ENCODE results near the gene CCZ1. TPM values are rescaled to one million over a fixed set of nuclear protein-coding genes. Genes with fewer than 3 reads are reported as not detected.
"Not testable (repeated sequence)": the region's sequence is repeated elsewhere in the genome, so short reads cannot be mapped to it uniquely, and the experiment has no call there.

CCZ1 gene
- total RNA-seq, result 10 to 100 TPM; 47.4 to 56.1 TPM
- 48.0 TPM for polyA plus RNA-seq (ENCODE audit: insufficient read depth, low read depth, low replicate concordance)
- long read RNA-seq, donor 1, transcript CCZ1-201 (15 exons, 1,802 nt), result major isoform, 22 of 31 reads
- long read RNA-seq, donor 1, partial matches to known transcripts, result 5 of 31 reads
- long read RNA-seq, donor 1, other reads (novel, unspliced or antisense), result 0 of 31 reads
- long read RNA-seq, donor 2, transcript CCZ1-201 (15 exons, 1,802 nt), result major isoform, 15 of 20 reads
- long read RNA-seq, donor 2, partial matches to known transcripts, result 5 of 20 reads
- long read RNA-seq, donor 2, other reads (novel, unspliced or antisense), result 0 of 20 reads

DNA sequence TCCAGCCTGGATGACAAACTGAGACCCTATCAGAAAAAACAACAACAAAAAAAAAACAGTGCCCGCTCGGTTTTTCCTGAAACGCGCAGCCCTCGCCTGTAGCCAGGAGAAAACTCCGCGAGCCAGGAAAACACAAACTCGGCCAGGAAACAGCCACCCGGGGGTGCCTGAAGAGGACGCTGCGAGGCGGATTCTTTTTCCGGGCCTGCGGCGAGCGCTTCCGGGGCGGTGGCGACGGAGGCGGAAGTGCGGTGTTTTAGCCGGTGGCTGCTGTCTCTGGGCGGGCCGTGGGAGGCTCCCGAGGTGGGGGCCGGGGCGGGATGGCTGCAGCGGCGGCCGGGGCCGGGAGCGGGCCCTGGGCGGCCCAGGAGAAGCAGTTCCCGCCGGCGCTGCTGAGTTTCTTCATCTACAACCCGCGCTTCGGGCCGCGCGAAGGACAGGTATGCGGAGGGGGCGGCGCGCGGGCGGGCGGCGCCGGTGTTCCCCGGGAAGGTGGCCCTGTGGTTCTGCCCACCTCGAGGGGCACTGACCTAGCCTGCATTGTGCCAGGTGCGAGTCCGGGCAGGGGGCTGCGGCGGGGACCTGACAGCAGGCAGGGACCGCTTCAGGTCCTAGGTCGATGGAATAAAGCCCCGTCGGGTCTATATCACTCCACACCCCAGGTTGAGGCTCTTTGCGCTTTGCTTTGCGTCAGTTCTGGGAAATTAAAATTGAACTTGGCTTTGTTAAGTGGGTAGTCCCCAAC is at the start of gene CCZ1:
Gene CCZ1, plus strand, starts transcription at position 254 of the 745 bp plus-strand sequence. Its CDS starts 67 bp downstream, at position 321.
- peak within 1 kb of the TSS; percentile 51 to 68 for H3K4me3 ChIP-seq
- H3K9me3 ChIP-seq; H3K4me1 ChIP-seq; H3K36me3 ChIP-seq (ENCODE audit: low read depth, missing control alignments); intact Hi-C loops (cut with DNase I; ENCODE audit: low total_unique reads); H3K27me3 ChIP-seq: not testable (repeated sequence)
- H3K27ac ChIP-seq, result peak within 1 kb of the TSS in 1 of 2 donors; percentile 56
- peak; percentile 72 for DNase-seq
- 0% methylated on average over 23 of the region's 64 CpGs; no CpG with 5 or more reads in 1 of the 2 donors for WGBS, 2 donors

DNA sequence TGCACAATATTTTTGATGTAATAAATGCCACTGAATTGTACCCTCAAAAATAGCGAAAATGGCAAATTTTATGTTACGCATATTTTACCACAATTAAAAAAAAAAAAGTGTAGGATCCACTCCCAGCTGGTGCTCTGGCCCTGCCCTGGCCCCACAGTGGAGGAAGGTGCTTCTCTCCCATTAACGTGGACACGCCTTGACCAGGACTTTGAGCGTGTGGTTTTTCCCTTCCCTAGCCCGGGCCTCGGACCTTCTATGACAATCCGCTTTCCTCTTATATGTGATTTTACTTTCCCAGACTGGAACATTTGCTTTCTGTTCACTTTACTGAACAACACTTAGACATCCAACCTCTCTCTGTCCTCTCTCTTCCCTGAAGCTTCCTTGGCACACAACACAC is 47.6 kb upstream of the CCZ1 start:
- no peak for DNase-seq
- H3K9me3 ChIP-seq, result no peaks in the 10 kb centered on the region
- H3K27me3 ChIP-seq, result no peaks in the 10 kb centered on the region
- WGBS, 2 donors, result 93 to 94% methylated on average over 8 of the region's 8 CpGs
- H3K4me3 ChIP-seq, result no peak overlapping the region
- intact Hi-C loops (cut with DNase I; ENCODE audit: low total_unique reads), result no loop called here
- TF ChIP-seq, protein P1, sequence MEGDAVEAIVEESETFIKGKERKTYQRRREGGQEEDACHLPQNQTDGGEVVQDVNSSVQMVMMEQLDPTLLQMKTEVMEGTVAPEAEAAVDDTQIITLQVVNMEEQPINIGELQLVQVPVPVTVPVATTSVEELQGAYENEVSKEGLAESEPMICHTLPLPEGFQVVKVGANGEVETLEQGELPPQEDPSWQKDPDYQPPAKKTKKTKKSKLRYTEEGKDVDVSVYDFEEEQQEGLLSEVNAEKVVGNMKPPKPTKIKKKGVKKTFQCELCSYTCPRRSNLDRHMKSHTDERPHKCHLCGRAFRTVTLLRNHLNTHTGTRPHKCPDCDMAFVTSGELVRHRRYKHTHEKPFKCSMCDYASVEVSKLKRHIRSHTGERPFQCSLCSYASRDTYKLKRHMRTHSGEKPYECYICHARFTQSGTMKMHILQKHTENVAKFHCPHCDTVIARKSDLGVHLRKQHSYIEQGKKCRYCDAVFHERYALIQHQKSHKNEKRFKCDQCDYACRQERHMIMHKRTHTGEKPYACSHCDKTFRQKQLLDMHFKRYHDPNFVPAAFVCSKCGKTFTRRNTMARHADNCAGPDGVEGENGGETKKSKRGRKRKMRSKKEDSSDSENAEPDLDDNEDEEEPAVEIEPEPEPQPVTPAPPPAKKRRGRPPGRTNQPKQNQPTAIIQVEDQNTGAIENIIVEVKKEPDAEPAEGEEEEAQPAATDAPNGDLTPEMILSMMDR (IDR thresholded peaks at IDR 0.05), result no peak
- no peak for TF ChIP-seq POLR2A (IDR thresholded peaks at IDR 0.05)
- no peaks in the 10 kb centered on the region for H3K4me1 ChIP-seq
- no peak overlapping the region for H3K27ac ChIP-seq
- H3K36me3 ChIP-seq (ENCODE audit: low read depth, missing control alignments), result no peaks in the 10 kb centered on the region

DNA sequence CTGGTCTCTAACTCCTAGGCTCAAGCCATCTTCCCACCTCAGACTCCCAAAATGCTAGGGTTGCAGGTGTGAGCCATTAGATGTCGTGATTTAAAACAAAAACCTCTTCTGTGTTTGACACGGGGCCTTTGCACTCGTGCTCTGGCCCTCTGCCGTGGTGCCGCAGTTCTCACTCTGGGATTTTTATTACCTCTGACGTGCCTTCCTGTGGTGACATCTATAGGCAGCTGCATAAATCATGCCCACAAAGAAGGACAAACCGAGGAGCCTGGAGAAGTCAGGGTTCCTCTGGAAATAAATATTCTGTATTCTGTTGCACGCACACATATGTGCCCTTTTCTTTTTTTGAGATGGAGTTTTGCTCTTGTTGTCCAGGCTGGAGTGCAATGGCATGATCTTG is 43.8 kb upstream of the CCZ1 start:
- no peak for DNase-seq
- Histone ChIP-seq H3K27ac (no peak overlapping the region), H3K4me1 (no peaks in the 10 kb centered on the region), H3K4me3 (no peak overlapping the region), H3K36me3 (ENCODE audit: low read depth, missing control alignments) (no peaks in the 10 kb centered on the region), H3K27me3 (no peaks in the 10 kb centered on the region), H3K9me3 (no peaks in the 10 kb centered on the region)
- intact Hi-C loops (cut with DNase I; ENCODE audit: low total_unique reads), result no loop called here
- WGBS, 2 donors, result 83% methylated on average over 8 of the region's 8 CpGs
- no peak for TF ChIP-seq POLR2A (IDR thresholded peaks at IDR 0.05)
- TF ChIP-seq, protein P1 (IDR thresholded peaks at IDR 0.05), result no peak

DNA sequence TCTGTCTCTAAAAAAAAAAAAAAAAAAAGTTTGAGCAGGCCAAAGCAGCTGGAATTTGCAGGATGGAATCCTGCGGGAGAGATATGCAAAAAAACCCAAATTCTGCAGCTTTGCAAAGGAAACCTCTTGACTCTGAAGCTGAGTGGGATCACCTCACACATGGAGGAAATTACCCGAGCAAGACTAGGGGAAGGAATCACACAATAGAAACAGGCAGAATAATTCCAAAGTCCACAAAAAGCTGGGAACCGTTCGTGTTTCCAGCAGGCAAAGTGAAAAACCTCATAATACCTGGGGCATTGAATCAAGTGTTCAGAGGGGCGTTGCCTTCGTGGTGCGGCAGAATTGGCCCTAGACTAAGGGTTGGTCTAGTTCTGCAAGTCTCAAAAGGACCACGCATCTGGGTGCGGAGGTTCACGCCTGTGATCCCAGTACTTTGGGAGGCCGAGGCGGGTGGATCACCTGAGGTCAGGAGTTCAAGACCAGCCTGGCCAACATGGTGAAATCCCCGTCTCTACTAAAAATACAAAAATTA is 41.4 kb upstream of the CCZ1 start:
- H3K36me3 ChIP-seq (ENCODE audit: low read depth, missing control alignments); H3K27me3 ChIP-seq; H3K27ac ChIP-seq; DNase-seq; H3K4me1 ChIP-seq; H3K9me3 ChIP-seq; H3K4me3 ChIP-seq; intact Hi-C loops (cut with DNase I; ENCODE audit: low total_unique reads): not testable (repeated sequence)
- 69 to 81% methylated on average over 13 of the region's 13 CpGs for WGBS, 2 donors

DNA sequence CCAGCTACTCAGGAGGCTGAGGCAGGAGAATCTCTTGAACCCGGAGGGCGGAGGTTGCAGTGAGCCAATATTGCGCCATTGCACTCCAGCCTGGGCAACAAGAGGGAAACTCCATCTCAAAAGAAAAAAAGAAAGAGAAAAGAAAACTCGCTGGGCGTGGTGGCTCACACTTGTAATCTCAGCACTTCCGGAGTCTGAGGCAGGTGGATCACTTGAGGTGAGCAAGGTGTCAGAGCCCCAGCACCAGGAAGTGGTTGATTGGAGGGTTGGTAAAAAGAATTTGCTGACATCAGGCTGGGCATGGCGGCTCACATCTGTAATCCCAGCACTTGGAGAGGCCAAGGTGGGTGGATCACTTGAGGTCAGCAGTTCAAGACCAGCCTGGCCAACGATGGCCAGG is 40.0 kb upstream of the CCZ1 start:
- H3K9me3 ChIP-seq; intact Hi-C loops (cut with DNase I; ENCODE audit: low total_unique reads); H3K4me1 ChIP-seq; H3K27ac ChIP-seq; H3K36me3 ChIP-seq (ENCODE audit: low read depth, missing control alignments); H3K27me3 ChIP-seq; H3K4me3 ChIP-seq; DNase-seq: not testable (repeated sequence)
- 91 to 94% methylated on average over 8 of the region's 8 CpGs for WGBS, 2 donors

DNA sequence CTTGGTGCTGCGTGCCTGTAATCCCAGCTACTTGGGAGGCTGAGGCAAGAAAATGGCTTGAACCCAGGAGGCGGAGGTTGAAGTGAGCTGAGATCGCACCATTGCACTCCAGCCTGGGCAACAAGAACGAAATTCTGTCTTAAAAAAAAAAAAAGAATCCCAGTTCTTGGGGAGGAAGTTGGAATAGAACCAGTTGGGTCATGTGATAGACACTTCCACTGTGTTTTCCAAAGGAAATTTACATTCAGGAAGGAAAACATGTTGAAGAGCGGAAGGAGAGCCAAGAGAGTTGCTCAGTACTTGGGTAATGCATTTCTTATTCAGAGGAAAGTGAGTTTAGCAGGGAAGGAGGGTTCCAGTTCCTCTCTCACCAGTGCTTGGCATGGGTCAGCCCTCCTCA is 37.3 kb upstream of the CCZ1 start:
- H3K9me3 ChIP-seq; H3K27me3 ChIP-seq; H3K4me3 ChIP-seq; DNase-seq; H3K36me3 ChIP-seq (ENCODE audit: low read depth, missing control alignments); H3K27ac ChIP-seq; H3K4me1 ChIP-seq; intact Hi-C loops (cut with DNase I; ENCODE audit: low total_unique reads): not testable (repeated sequence)
- 89 to 95% methylated on average over 5 of the region's 5 CpGs for WGBS, 2 donors

DNA sequence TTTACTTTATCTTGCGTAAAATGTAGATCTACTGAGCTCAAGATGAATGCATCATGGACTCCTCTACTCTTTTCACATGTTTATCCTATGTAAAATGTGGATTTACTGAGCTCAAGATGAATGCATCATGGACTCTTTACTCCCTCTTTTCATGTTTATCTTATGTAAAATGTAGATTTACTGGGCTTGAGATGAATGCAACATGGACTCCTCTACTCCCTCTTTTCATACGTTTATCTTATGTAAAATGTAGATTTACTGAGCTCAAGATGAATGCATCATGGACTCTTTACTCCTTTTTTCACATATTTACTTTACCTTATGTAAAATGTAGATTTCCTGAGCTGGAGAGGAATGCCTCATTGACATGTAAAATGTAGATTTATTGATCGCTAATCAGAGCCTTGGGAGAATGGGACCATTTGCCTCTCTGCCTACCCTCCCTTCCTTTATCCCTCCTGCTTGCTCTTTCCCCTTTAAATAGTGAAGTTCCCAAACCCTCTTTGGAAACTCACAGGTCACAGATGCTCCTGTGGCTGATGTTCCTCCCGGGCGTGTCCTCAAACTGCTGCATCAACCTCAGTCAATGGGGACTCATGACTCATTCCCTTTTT is 35.7 kb upstream of the CCZ1 start:
- not testable (repeated sequence) for H3K27ac ChIP-seq

DNA sequence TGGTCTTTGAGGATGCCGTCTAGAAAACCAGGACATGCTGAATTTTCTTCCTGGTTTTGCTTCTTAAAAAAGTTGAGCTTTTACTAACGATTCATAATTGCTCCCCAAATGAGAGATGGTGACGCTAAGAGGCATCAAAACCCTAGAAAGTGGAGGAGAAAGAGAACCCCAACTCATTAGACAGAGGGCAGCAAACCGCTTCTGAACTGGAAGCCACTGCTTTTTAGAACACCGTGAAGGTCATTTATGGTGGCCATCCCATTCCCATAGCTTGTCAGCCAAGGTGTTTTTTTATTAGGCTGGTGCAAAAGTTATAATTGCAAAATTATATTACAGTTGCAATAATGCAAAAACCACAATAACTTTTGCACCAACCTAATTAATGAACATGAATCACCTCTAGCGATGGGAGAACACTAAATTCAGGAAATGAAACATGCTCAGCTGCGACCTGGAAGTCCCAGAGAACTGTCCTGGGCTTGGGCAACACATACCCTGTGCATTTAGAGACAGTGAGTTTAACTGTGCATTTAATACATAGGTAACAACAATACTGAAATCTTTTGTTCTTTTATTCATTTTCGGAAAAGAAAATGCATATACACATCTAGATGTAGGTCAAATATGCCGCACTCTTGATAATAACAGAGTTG is 33.1 kb upstream of the CCZ1 start:
- 68 to 70% methylated on average over 9 of the region's 9 CpGs for WGBS, 2 donors
- H3K27ac ChIP-seq; DNase-seq; H3K4me1 ChIP-seq; H3K27me3 ChIP-seq; H3K36me3 ChIP-seq (ENCODE audit: low read depth, missing control alignments); intact Hi-C loops (cut with DNase I; ENCODE audit: low total_unique reads); H3K4me3 ChIP-seq; H3K9me3 ChIP-seq: not testable (repeated sequence)

More for the DNA sequence above, 35.7 kb upstream of the CCZ1 start:
- H3K4me1 ChIP-seq; intact Hi-C loops (cut with DNase I; ENCODE audit: low total_unique reads); H3K27me3 ChIP-seq; H3K36me3 ChIP-seq (ENCODE audit: low read depth, missing control alignments); DNase-seq; H3K4me3 ChIP-seq; H3K9me3 ChIP-seq: not testable (repeated sequence)
- 86 to 94% methylated on average over 5 of the region's 5 CpGs for WGBS, 2 donors

All from testis (tissue), 5 donors.